HCT116 (cell line): Measurements from ENCODE around the gene TRDN.
"Not testable (repeated sequence)": the region's sequence is repeated elsewhere in the genome, so short reads cannot be mapped to it uniquely, and the experiment has no call there.

Source experiments
- JUND ChIP-seq: IDR thresholded peaks from 2 replicates; pipeline ENCODE4 v1.6.1; 2012
- POLR2A ChIP-seq: IDR thresholded peaks from 2 replicates; pipeline ENCODE4 v1.7.0; 2011; ENCODE audit warnings: borderline replicate concordance; ENCODE audit not compliant: insufficient read depth, insufficient read length; ENCODE audit errors: extremely low read depth
- TF ChIP-seq, protein P1 (sequence below), 3 experiments: fragments of 200-600 bp in 1 of 3; sonication (generic) in 1 of 3; IDR thresholded peaks in 2 of 3; conservative IDR thresholded peaks in 1 of 3; 2 replicates each; pipeline ENCODE4 v1.5.1; 2012 to 2017; ENCODE audit warnings: low read depth in 2 of 3, low read length in 2 of 3, antibody characterized with exemption in 1 of 3, borderline replicate concordance in 1 of 3, control low read depth in 1 of 3, mild to moderate bottlenecking in 1 of 3, mixed read lengths in 1 of 3, mixed run types in 1 of 3, moderate library complexity in 1 of 3; ENCODE audit not compliant: insufficient read depth in 1 of 3
- TF ChIP-seq, protein P2 (sequence below): IDR thresholded peaks from 2 replicates; pipeline ENCODE4 v1.6.1; 2011; ENCODE audit warnings: mild to moderate bottlenecking, low read length, moderate library complexity; ENCODE audit not compliant: insufficient replicate concordance; ENCODE audit errors: extremely low read depth

DNA sequence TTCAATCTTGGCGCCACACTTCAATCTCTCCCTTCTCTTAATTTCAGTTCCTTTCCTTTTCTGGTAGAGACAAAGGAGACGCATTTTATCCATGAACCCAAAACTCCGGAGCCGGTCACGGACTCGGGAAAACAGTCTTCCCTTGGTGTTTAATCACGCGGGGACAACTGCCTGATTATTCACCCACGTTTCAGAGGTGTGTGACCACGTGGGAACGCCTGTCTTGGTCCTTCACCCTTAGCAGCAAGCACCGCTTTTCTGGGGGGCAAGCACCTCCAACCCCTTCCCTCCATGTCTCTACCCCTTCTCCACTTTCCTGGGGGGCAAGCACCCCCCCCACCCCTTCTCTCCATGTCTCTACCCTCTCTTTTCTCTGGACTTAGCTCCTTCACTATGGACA is 79.3 kb downstream of the TRDN start:
- not testable (repeated sequence) for TF ChIP-seq JUND, POLR2A
- TF ChIP-seq, protein P1, sequence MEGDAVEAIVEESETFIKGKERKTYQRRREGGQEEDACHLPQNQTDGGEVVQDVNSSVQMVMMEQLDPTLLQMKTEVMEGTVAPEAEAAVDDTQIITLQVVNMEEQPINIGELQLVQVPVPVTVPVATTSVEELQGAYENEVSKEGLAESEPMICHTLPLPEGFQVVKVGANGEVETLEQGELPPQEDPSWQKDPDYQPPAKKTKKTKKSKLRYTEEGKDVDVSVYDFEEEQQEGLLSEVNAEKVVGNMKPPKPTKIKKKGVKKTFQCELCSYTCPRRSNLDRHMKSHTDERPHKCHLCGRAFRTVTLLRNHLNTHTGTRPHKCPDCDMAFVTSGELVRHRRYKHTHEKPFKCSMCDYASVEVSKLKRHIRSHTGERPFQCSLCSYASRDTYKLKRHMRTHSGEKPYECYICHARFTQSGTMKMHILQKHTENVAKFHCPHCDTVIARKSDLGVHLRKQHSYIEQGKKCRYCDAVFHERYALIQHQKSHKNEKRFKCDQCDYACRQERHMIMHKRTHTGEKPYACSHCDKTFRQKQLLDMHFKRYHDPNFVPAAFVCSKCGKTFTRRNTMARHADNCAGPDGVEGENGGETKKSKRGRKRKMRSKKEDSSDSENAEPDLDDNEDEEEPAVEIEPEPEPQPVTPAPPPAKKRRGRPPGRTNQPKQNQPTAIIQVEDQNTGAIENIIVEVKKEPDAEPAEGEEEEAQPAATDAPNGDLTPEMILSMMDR (IDR thresholded peaks at IDR 0.05 in 2 of 3, conservative IDR thresholded peaks at IDR 0.05 in 1 of 3; ENCODE audit: borderline replicate concordance in 1 of 3, insufficient read depth in 1 of 3, low read depth in 2 of 3, low read length in 2 of 3) = not testable (repeated sequence)
- TF ChIP-seq, protein P2, sequence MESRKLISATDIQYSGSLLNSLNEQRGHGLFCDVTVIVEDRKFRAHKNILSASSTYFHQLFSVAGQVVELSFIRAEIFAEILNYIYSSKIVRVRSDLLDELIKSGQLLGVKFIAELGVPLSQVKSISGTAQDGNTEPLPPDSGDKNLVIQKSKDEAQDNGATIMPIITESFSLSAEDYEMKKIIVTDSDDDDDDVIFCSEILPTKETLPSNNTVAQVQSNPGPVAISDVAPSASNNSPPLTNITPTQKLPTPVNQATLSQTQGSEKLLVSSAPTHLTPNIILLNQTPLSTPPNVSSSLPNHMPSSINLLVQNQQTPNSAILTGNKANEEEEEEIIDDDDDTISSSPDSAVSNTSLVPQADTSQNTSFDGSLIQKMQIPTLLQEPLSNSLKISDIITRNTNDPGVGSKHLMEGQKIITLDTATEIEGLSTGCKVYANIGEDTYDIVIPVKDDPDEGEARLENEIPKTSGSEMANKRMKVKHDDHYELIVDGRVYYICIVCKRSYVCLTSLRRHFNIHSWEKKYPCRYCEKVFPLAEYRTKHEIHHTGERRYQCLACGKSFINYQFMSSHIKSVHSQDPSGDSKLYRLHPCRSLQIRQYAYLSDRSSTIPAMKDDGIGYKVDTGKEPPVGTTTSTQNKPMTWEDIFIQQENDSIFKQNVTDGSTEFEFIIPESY = not testable (repeated sequence)
